CD14-positive monocyte (primary cell): ENCODE measurements around the gene ASTN2. TPM values are rescaled to one million over a fixed set of nuclear protein-coding genes. Genes with fewer than 3 reads are reported as not detected.
A peak's percentile ranks its signal among the peaks of the same experiment; 100 is the strongest.

Experiments used
- DNase-seq, 3 donors: peaks; one replicate each; pipeline ENCODE4 v3.0.0-alpha.2; 2011 to 2022
- H2AFZ ChIP-seq: 2 replicates; pipeline ENCODE4 v1.6.0; 2012; ENCODE audit warnings: mild to moderate bottlenecking, low read depth, low read length, inconsistent platforms; ENCODE audit not compliant: insufficient read depth, poor library complexity, severe bottlenecking
- H3K27ac ChIP-seq, 2 donors: 1 replicate in 1 of 2; 2 replicates in 1 of 2; pipeline ENCODE4 v1.5.1; 2012 to 2013; ENCODE audit warnings: low read length in 2 of 2, control low read depth in 1 of 2, inconsistent platforms in 1 of 2, low read depth in 1 of 2, mild to moderate bottlenecking in 1 of 2
- H3K27me3 ChIP-seq, 2 donors: one replicate each; pipeline versions ENCODE4 v1.6.0 to v1.6.1; 2011 to 2013; ENCODE audit warnings: low read length in 2 of 2; ENCODE audit not compliant: control insufficient read depth in 2 of 2, insufficient read depth in 2 of 2
- H3K36me3 ChIP-seq, 2 donors: replicated peaks in 1 of 2; 1 replicate in 1 of 2; 2 replicates in 1 of 2; pipeline versions ENCODE4 v1.5.1 to v1.6.1; 2012 to 2013; ENCODE audit warnings: low read length in 2 of 2, control low read depth in 1 of 2, inconsistent platforms in 1 of 2, mild to moderate bottlenecking in 1 of 2; ENCODE audit not compliant: insufficient read depth in 2 of 2, control insufficient read depth in 1 of 2
- H3K4me1 ChIP-seq, 2 donors: 1 replicate in 1 of 2; 2 replicates in 1 of 2; pipeline versions ENCODE4 v1.5.1 to v1.6.1; 2012 to 2013; ENCODE audit warnings: low read length in 2 of 2, control low read depth in 1 of 2, inconsistent platforms in 1 of 2, mild to moderate bottlenecking in 1 of 2, moderate library complexity in 1 of 2; ENCODE audit not compliant: insufficient read depth in 2 of 2, control insufficient read depth in 1 of 2
- H3K4me2 ChIP-seq: replicated peaks from 2 replicates; pipeline ENCODE3; 2012; ENCODE audit warnings: low read length, moderate library complexity, mild to moderate bottlenecking; ENCODE audit not compliant: poor library complexity, severe bottlenecking; ENCODE audit errors: extremely low read depth
- H3K4me3 ChIP-seq, 3 experiments: fragments of 200-600 bp in 1 of 3; sonication (generic) in 1 of 3; replicated peaks in 1 of 3; 1 replicate in 2 of 3; 2 replicates in 1 of 3; pipeline ENCODE4 v1.5.1; 2011 to 2013; ENCODE audit warnings: low read length in 3 of 3, mild to moderate bottlenecking in 3 of 3, control low read depth in 2 of 3, low read depth in 2 of 3, inconsistent platforms in 1 of 3, moderate library complexity in 1 of 3
- H3K79me2 ChIP-seq: 2 replicates; pipeline ENCODE4 v1.6.0; 2012; ENCODE audit warnings: mild to moderate bottlenecking, control low read depth, inconsistent platforms, low read length, moderate library complexity; ENCODE audit not compliant: insufficient read depth
- H3K9ac ChIP-seq: 2 replicates; pipeline ENCODE4 v1.6.0; 2017; ENCODE audit warnings: low read length, mild to moderate bottlenecking; ENCODE audit not compliant: insufficient read depth, poor library complexity, severe bottlenecking
- H3K9me3 ChIP-seq, 2 donors: replicated peaks in 1 of 2; 1 replicate in 1 of 2; 2 replicates in 1 of 2; pipeline versions ENCODE4 v1.5.1 to v1.6.1; 2012 to 2013; ENCODE audit warnings: low read length in 2 of 2, control low read depth in 1 of 2; ENCODE audit not compliant: control insufficient read depth in 1 of 2, insufficient read depth in 1 of 2
- H4K20me1 ChIP-seq: 2 replicates; pipeline ENCODE4 v1.6.0; 2012; ENCODE audit warnings: mild to moderate bottlenecking, low read length, control low read depth, moderate library complexity; ENCODE audit not compliant: insufficient read depth
- H3K27ac Mint-ChIP-seq, 7 donors: one replicate each; pipeline ENCODE4 v1.8.0; 2020; ENCODE audit warnings: mild to moderate bottlenecking in 7 of 7, mixed read lengths in 7 of 7, moderate library complexity in 6 of 7, inconsistent platforms in 2 of 7
- H3K27me3 Mint-ChIP-seq, 3 donors: one replicate each; pipeline ENCODE4 v1.8.0; 2021 to 2022; ENCODE audit warnings: low read depth in 3 of 3, mild to moderate bottlenecking in 3 of 3, mixed read lengths in 3 of 3, moderate library complexity in 3 of 3, inconsistent platforms in 1 of 3
- H3K36me3 Mint-ChIP-seq, 2 donors: one replicate each; pipeline ENCODE4 v1.8.0; 2020; ENCODE audit warnings: mixed read lengths in 2 of 2, inconsistent platforms in 1 of 2, mild to moderate bottlenecking in 1 of 2
- H3K4me1 Mint-ChIP-seq: one replicate; pipeline ENCODE4 v1.8.0; 2020; ENCODE audit warnings: mild to moderate bottlenecking, mixed read lengths
- H3K4me3 Mint-ChIP-seq, 2 donors: one replicate each; pipeline ENCODE4 v1.8.0; 2020; ENCODE audit warnings: mild to moderate bottlenecking in 2 of 2, mixed read lengths in 2 of 2, moderate library complexity in 1 of 2
- H3K9me3 Mint-ChIP-seq, 7 donors: one replicate each; pipeline ENCODE4 v1.8.0; 2020 to 2022; ENCODE audit warnings: mixed read lengths in 7 of 7, mild to moderate bottlenecking in 6 of 7, moderate library complexity in 6 of 7, inconsistent platforms in 2 of 7
- WGBS: methylation state at CpG from one replicate; pipeline ENCODE4 v1.1.5; 2013; ENCODE audit warnings: missing lambda C conversion rate; ENCODE audit not compliant: insufficient coverage; 5-methylcytosine and 5-hydroxymethylcytosine counted together
- intact Hi-C, 2 donors: fragments of 100-400 bp; cut with micrococcal nuclease; formaldehyde crosslinking; loops; one replicate each; pipeline versions ENCODE4 v1.15.0 to v1.15.1; 2023
- polyA plus RNA-seq, 3 donors: library from polyadenylated mRNA; depleted of rRNA in 1 of 3; unstranded in 2 of 3; stranded (reverse) in 1 of 3; fragments of 300-500 nt in 2 of 3; fragments of >200 nt in 1 of 3; fragmentation: Illumina TruSeq in 2 of 3; gene quantifications; 1 replicate in 2 of 3; 2 replicates in 1 of 3; pipeline ENCODE4 v1.2.3, GENCODE V29; 2012 to 2021
- TF ChIP-seq, protein P1 (sequence below): fragments of 200-600 bp; IDR thresholded peaks from one replicate; pipeline ENCODE4 v1.8.0; 2022; ENCODE audit warnings: antibody characterized with exemption, mild to moderate bottlenecking

The ASTN2 gene
- polyA plus RNA-seq, 3 donors = not detected

DNA sequence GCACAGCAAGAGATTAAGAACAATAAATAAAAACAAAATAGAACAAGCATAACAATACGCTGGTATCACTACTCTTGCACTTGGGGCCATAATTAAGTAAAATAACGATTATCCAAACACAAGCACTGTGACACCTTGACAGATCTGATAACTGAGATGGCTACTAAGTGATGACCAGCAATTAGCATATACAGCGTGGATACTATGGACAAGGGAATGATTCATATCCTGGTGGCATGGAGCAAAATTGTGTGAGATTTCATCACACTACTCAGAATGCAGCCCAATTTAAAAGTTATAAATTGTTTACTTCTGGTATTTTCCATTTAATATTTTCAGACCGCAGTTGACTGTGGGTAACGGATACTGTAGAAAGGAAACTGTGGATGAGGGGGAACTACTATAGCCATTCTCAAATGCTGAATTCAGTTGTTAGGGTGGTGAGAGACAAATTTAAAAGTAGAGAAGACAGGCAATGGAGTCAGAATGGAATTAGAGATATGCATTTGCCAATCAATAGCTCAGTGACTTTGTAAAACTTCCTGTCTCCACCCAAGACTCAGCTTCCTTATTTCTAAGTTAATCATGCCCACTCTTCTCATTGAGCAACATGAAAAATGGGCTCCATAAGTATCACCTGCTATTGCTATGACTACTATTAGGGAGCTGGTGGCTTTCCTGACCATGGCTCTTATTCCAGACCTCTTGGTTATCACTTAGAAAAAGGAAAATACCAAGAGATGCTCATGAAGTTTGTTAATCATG lies 427.0 kb downstream of the ASTN2 start:
- no peak overlapping the region for H2AFZ ChIP-seq
- DNase-seq = peak in 2 of 3 donors; percentile 70 to 74
- no peaks in the 10 kb centered on the region for H3K36me3 ChIP-seq
- Mint-ChIP-seq H3K4me3 (peak overlapping the region in 1 of 2 donors; percentile 83), H3K9me3 (peaks cover 0 to 7% (median 1%) of the 10 kb centered on the region in 7 donors), H3K27me3 (peaks cover 0 to 2% (median 0%) of the 10 kb centered on the region in 3 donors), H3K27ac (peak overlapping the region in 6 of 7 donors; percentile 13 to 91 (median 88)), H3K36me3 (no peaks in the 10 kb centered on the region), H3K4me1 (peaks cover 62% of the 10 kb centered on the region)
- no peaks in the 10 kb centered on the region for H3K79me2 ChIP-seq
- intact Hi-C loops = no loop called here
- WGBS = no CpG with 5 or more reads among the region's 5 CpGs
- H4K20me1 ChIP-seq = no peaks in the 10 kb centered on the region
- H3K4me1 ChIP-seq = peaks cover 11 to 53% of the 10 kb centered on the region in 2 donors
- no peaks in the 10 kb centered on the region for H3K9me3 ChIP-seq
- H3K9ac ChIP-seq = no peak overlapping the region
- no peaks in the 10 kb centered on the region for H3K27me3 ChIP-seq
- no peak overlapping the region for H3K4me2 ChIP-seq
- H3K4me3 ChIP-seq = no peak overlapping the region
- TF ChIP-seq, protein P1, sequence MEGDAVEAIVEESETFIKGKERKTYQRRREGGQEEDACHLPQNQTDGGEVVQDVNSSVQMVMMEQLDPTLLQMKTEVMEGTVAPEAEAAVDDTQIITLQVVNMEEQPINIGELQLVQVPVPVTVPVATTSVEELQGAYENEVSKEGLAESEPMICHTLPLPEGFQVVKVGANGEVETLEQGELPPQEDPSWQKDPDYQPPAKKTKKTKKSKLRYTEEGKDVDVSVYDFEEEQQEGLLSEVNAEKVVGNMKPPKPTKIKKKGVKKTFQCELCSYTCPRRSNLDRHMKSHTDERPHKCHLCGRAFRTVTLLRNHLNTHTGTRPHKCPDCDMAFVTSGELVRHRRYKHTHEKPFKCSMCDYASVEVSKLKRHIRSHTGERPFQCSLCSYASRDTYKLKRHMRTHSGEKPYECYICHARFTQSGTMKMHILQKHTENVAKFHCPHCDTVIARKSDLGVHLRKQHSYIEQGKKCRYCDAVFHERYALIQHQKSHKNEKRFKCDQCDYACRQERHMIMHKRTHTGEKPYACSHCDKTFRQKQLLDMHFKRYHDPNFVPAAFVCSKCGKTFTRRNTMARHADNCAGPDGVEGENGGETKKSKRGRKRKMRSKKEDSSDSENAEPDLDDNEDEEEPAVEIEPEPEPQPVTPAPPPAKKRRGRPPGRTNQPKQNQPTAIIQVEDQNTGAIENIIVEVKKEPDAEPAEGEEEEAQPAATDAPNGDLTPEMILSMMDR = no peak
- H3K27ac ChIP-seq = no peak overlapping the region

DNA sequence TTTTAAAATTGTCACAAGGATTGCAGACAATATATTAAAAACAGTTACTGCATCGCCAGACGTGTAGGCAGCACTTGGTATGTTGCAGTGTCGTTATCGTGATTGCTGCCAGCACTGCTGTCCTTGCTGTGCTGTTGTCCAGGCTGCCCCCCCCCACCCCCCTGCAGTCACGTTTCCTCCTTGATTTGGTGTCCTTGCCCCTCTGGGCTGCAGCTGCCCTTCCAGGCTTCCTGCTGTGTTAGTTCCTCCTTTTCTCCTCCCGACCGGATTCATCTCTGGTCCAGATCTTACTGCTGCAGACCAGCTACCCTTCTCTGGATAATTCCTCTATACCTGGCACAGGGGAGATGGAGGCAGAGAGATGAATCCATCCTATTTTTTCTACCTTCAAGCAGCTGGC lies 428.8 kb downstream of the ASTN2 start:
- no peak overlapping the region for H3K27ac ChIP-seq
- TF ChIP-seq, protein P1 = no peak
- Mint-ChIP-seq H3K4me3 (peak overlapping the region in 1 of 2 donors; percentile 76), H3K4me1 (peaks cover 60% of the 10 kb centered on the region), H3K9me3 (peaks cover 0 to 10% (median 1%) of the 10 kb centered on the region in 7 donors), H3K27me3 (peaks cover 0 to 2% (median 0%) of the 10 kb centered on the region in 3 donors), H3K27ac (peak overlapping the region in 2 of 7 donors; percentile 87 to 91), H3K36me3 (no peaks in the 10 kb centered on the region)
- no peak overlapping the region for H2AFZ ChIP-seq
- peaks cover 11 to 51% of the 10 kb centered on the region in 2 donors for H3K4me1 ChIP-seq
- intact Hi-C loops = no loop called here
- no peak overlapping the region for H3K9ac ChIP-seq
- H3K27me3 ChIP-seq = no peaks in the 10 kb centered on the region
- no peak overlapping the region for H3K4me2 ChIP-seq
- peak in 2 of 3 donors; percentile 25 to 39 for DNase-seq
- H3K79me2 ChIP-seq = no peaks in the 10 kb centered on the region
- no peaks in the 10 kb centered on the region for H3K36me3 ChIP-seq
- H3K4me3 ChIP-seq = no peak overlapping the region
- H3K9me3 ChIP-seq = no peaks in the 10 kb centered on the region
- 0% methylated on average over 4 of the region's 7 CpGs for WGBS
- H4K20me1 ChIP-seq = no peaks in the 10 kb centered on the region
